ENCODE measurements around the gene RNF44. TPM values are rescaled to one million over a fixed set of nuclear protein-coding genes. Genes with fewer than 3 reads are reported as not detected.

The RNF44 gene
- total RNA-seq, 1 experiment from 2014 or later = 113 TPM

GRCh38 chr5:176578391-176578808, 41.2 kb upstream of the RNF44 start:
- no peak for TF ChIP-seq TCF7L2 (IDR thresholded peaks at IDR 0.05; ENCODE audit: low read depth, low read length)
- TF ChIP-seq SIN3A (IDR thresholded peaks at IDR 0.05; ENCODE audit: borderline replicate concordance, insufficient read depth, low read depth, low read length) = no peak
- TF ChIP-seq, protein P1, sequence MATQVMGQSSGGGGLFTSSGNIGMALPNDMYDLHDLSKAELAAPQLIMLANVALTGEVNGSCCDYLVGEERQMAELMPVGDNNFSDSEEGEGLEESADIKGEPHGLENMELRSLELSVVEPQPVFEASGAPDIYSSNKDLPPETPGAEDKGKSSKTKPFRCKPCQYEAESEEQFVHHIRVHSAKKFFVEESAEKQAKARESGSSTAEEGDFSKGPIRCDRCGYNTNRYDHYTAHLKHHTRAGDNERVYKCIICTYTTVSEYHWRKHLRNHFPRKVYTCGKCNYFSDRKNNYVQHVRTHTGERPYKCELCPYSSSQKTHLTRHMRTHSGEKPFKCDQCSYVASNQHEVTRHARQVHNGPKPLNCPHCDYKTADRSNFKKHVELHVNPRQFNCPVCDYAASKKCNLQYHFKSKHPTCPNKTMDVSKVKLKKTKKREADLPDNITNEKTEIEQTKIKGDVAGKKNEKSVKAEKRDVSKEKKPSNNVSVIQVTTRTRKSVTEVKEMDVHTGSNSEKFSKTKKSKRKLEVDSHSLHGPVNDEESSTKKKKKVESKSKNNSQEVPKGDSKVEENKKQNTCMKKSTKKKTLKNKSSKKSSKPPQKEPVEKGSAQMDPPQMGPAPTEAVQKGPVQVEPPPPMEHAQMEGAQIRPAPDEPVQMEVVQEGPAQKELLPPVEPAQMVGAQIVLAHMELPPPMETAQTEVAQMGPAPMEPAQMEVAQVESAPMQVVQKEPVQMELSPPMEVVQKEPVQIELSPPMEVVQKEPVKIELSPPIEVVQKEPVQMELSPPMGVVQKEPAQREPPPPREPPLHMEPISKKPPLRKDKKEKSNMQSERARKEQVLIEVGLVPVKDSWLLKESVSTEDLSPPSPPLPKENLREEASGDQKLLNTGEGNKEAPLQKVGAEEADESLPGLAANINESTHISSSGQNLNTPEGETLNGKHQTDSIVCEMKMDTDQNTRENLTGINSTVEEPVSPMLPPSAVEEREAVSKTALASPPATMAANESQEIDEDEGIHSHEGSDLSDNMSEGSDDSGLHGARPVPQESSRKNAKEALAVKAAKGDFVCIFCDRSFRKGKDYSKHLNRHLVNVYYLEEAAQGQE (IDR thresholded peaks at IDR 0.05; ENCODE audit: insufficient read depth in 1 of 2, low read depth in 2 of 2, low read length in 1 of 2) = peak in 1 of 2 experiments; percentile 46; a peak in 1 of 4 replicates
- TF ChIP-seq, protein P2, sequence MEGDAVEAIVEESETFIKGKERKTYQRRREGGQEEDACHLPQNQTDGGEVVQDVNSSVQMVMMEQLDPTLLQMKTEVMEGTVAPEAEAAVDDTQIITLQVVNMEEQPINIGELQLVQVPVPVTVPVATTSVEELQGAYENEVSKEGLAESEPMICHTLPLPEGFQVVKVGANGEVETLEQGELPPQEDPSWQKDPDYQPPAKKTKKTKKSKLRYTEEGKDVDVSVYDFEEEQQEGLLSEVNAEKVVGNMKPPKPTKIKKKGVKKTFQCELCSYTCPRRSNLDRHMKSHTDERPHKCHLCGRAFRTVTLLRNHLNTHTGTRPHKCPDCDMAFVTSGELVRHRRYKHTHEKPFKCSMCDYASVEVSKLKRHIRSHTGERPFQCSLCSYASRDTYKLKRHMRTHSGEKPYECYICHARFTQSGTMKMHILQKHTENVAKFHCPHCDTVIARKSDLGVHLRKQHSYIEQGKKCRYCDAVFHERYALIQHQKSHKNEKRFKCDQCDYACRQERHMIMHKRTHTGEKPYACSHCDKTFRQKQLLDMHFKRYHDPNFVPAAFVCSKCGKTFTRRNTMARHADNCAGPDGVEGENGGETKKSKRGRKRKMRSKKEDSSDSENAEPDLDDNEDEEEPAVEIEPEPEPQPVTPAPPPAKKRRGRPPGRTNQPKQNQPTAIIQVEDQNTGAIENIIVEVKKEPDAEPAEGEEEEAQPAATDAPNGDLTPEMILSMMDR (IDR thresholded peaks at IDR 0.05) = peak; percentile 83
- no peak for TF ChIP-seq POLR2AphosphoS5 (IDR thresholded peaks at IDR 0.05; ENCODE audit: low read depth, low read length)
- Histone ChIP-seq H3K9me3 (ENCODE audit: control insufficient read depth, insufficient read depth, low read depth, low read length) (no peaks in the 10 kb centered on the region), H3K36me3 (ENCODE audit: control insufficient read depth, insufficient read depth, low read length) (no peaks in the 10 kb centered on the region), H3K4me1 (ENCODE audit: control insufficient read depth, insufficient read depth, low read length) (no peaks in the 10 kb centered on the region; the same call in 1 of the 2 replicates), H3K27me3 (ENCODE audit: control insufficient read depth, insufficient read depth, low read length) (no peaks in the 10 kb centered on the region), H3K27ac (ENCODE audit: low read length) (no peak overlapping the region), H3K4me3 (ENCODE audit: low read depth in 2 of 2, low read length in 2 of 2) (no peak overlapping the region)
- BruUV-seq (replicated peaks) = no TSS peak
- intact Hi-C loops (cut with micrococcal nuclease; ENCODE audit: unreplicated experiment) = no loop called here
- DNase-seq (ENCODE audit: low read depth, low spot score) (no peak), ATAC-seq (peak; percentile 85)
- in situ Hi-C loops (cut with HindIII; ENCODE audit: low pct_unique_long_range_greater_than_20kb, low sequenced_read_pairs) = no loop called here
- ChIA-PET POLR2A (no interaction called here), CTCF (no interaction called here)

GRCh38 chr5:176577312-176578176, 40.3 kb upstream of the RNF44 start:
- ChIA-PET CTCF (no interaction called here), POLR2A (no interaction called here)
- ATAC-seq = no peak
- Histone ChIP-seq H3K27me3 (ENCODE audit: control insufficient read depth, insufficient read depth, low read length) (no peaks in the 10 kb centered on the region), H3K4me3 (ENCODE audit: low read depth in 2 of 2, low read length in 2 of 2) (no peak overlapping the region), H3K36me3 (ENCODE audit: control insufficient read depth, insufficient read depth, low read length) (no peaks in the 10 kb centered on the region), H3K4me1 (ENCODE audit: control insufficient read depth, insufficient read depth, low read length) (no peaks in the 10 kb centered on the region; the same call in 1 of the 2 replicates), H3K27ac (ENCODE audit: low read length) (no peak overlapping the region), H3K9me3 (ENCODE audit: control insufficient read depth, insufficient read depth, low read depth, low read length) (no peaks in the 10 kb centered on the region)
- DNase-seq (ENCODE audit: low read depth, low spot score) = no peak
- in situ Hi-C loops (cut with HindIII; ENCODE audit: low pct_unique_long_range_greater_than_20kb, low sequenced_read_pairs) = no loop called here
- intact Hi-C loops (cut with micrococcal nuclease; ENCODE audit: unreplicated experiment) = no loop called here
- TF ChIP-seq, protein P2 (IDR thresholded peaks at IDR 0.05) = no peak
- no peak for TF ChIP-seq TCF7L2 (IDR thresholded peaks at IDR 0.05; ENCODE audit: low read depth, low read length)
- TF ChIP-seq, protein P1 (IDR thresholded peaks at IDR 0.05; ENCODE audit: insufficient read depth in 1 of 2, low read depth in 2 of 2, low read length in 1 of 2) = no peak
- TF ChIP-seq SIN3A (IDR thresholded peaks at IDR 0.05; ENCODE audit: borderline replicate concordance, insufficient read depth, low read depth, low read length) = no peak
- no peak for TF ChIP-seq POLR2AphosphoS5 (IDR thresholded peaks at IDR 0.05; ENCODE audit: low read depth, low read length)
- no TSS peak for BruUV-seq (replicated peaks)
